NCI-H1048 (cell line): ENCODE data around the gene AFAP1L2.

Experiments used
- DNase-seq: peaks from one replicate; lab custom pipeline; 2025; lab: John Stamatoyannopoulos, UW

The AFAP1L2 gene, protein sequence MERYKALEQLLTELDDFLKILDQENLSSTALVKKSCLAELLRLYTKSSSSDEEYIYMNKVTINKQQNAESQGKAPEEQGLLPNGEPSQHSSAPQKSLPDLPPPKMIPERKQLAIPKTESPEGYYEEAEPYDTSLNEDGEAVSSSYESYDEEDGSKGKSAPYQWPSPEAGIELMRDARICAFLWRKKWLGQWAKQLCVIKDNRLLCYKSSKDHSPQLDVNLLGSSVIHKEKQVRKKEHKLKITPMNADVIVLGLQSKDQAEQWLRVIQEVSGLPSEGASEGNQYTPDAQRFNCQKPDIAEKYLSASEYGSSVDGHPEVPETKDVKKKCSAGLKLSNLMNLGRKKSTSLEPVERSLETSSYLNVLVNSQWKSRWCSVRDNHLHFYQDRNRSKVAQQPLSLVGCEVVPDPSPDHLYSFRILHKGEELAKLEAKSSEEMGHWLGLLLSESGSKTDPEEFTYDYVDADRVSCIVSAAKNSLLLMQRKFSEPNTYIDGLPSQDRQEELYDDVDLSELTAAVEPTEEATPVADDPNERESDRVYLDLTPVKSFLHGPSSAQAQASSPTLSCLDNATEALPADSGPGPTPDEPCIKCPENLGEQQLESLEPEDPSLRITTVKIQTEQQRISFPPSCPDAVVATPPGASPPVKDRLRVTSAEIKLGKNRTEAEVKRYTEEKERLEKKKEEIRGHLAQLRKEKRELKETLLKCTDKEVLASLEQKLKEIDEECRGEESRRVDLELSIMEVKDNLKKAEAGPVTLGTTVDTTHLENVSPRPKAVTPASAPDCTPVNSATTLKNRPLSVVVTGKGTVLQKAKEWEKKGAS

DNA sequence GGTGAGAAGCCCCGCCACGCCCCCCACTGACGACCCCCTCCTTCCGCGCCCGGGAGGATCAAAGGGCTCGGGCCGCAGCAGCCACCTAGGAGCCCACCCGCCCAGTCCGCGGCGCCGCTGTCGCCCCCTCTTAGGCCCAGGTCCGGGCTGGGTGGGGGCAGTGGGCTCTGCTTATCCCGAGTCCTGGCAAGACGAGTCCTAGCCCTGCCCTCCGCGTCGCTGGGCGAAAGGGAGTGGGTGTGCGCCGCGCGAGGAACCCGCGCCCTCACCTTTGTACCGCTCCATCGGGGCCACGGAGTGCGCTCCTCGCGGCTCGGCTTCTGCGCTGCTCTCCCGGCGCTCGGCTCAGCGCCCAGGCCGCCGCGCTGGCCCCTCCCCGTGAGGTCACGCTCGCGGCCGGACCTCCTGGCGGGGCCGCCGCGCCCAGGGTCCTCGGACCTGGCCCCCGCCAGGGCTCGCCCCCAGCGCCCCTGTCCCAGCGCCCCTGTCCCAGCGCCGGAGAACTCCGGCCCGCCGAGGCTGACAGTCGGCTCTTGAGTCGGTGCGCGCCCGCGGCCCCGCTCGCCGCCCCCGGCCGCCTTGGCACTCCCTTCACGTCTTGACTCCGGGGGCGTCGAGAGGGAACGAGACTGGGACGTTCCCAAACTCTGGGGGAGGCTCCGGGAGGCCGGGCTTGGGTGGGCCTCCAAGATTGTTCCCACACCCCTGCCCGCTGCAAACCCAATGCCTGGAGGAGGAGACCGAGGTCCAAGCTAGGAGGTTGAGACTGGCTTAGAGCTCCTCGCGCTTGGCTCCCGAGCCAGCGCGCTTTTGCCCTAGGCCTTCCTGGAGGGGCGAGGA, at the start of gene AFAP1L2:
AFAP1L2 (minus strand) TSS at position 332 of the 840 bp plus-strand sequence; CDS start at position 285, 47 bp downstream.
- DNase-seq, result no peak

DNA sequence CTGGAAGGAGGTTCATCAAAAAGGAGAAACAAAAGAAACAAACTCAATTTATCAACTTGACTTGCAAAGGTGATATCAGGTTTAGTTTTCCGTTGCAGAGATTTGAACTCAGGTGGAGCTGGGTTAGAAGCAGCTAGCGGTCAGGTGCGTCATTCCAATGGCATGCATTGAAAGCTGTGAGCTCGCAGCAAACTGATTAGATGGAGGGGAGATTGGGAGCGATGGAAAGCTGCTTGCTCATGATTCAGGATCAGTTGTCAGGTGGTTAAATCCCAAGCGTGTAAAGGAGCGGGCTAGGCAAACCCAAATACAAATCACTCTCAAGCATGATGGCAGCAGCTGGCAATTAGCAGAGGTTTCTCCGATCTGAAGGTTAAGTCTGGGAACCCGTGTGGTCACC, 49.3 kb upstream of the AFAP1L2 start:
- DNase-seq, result no peak

DNA sequence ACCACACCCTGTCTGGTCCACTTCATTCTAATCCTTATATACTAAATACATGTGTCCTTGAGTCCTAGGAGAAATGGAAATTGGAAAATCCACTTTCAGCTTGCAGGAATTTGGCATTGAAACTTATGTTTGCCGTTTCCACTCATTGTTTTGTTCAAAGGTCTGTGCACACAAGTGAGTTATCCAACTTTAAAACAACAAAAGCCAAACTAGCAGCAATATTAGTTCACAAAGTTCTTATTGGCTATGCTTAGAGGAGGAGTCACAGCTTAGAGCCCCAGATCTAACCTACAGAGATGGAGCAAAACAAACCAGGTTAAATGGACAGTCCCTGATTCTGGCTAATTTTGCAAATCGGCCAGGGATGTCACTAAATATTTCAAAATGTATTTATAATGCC, 44.6 kb upstream of the AFAP1L2 start:
- DNase-seq, result no peak

- no peak for DNase-seq
Measured at GRCh38 chr10:114445332-114445731, 41.0 kb upstream of the AFAP1L2 start.

DNA sequence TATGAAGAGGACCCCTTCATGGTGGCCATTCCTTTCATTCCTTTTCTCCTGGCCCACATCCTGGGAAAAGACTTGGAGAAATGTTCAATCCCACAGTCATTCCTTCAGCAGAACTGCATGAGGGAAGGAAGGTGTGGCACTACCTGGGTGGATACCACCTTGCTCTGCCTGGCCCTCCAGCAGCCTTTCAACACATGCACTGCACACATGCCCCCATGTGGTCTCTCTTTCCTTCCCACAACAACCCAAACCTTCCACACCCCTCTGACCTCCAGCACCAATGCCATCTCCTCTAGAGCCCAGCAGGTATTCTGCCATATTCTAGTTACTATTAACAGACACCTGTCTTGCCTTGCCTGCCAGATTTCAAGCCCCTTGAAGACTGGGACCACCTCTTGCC, 40.5 kb upstream of the AFAP1L2 start:
- no peak for DNase-seq

DNA sequence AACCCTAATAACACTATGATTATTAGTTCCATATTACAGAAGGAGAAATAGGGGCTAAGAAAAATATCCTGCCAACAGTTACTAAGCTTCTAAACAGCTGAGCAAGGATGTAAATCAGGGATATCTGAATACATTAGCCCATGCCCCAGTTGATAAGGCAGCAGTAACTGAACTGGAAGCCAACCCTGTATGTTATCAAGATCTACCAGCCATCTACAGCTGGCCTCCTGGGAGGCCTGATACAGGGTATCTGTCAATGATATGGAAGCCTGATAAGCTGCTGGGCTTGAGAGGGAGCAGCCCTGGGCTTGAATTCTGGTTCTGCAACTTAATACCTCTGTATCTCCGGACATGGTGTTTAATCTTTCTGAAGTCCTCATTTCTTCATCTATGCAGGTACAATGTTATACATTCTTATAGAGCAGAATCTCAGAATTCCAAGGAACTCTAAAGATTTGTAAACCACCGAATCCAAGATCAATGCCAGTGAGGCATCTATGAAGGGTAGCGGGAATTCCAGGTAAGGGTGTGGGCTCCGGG, 37.9 kb upstream of the AFAP1L2 start:
- no peak for DNase-seq

DNA sequence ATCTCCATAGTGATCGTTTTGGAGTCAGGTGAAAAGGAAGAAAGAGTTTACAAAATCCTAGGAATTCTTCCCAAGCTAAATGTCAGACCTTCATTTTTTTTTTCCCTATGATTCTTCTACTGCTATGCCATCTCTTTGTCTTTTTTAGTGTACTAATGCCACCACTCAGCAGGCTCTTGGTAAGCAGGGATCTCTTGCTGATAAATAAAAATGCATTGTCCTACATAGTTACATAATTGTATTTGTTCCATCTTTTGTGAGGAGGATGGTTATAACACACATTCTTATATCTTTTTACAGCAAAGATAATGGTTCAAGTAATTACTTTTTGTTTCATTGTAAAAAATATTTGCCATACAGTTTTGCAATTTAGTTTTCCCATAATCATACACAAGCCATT, 36.8 kb upstream of the AFAP1L2 start:
- DNase-seq, result no peak

- no peak for DNase-seq
Measured at GRCh38 chr10:114437473-114438292, 33.4 kb upstream of the AFAP1L2 start.

DNA sequence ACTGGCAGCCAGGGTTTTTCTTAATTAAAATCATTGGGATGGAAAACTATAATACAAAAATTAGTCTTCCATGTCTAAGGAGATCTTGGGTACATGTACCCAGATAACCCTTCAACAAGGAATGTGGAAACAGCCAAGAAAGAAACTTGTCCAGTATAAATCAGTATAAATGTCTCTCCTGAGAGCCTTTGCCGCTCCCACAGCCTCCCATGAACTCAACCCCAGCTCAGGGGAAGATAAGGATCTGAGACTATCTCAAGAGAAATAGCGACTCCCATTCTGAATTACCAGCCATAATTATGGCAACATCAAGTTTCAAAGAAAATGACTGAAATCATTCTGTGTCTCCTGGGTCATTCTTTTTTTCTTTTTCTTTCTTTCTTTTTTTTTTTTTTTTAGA, 32.6 kb upstream of the AFAP1L2 start:
- DNase-seq, result no peak

DNA sequence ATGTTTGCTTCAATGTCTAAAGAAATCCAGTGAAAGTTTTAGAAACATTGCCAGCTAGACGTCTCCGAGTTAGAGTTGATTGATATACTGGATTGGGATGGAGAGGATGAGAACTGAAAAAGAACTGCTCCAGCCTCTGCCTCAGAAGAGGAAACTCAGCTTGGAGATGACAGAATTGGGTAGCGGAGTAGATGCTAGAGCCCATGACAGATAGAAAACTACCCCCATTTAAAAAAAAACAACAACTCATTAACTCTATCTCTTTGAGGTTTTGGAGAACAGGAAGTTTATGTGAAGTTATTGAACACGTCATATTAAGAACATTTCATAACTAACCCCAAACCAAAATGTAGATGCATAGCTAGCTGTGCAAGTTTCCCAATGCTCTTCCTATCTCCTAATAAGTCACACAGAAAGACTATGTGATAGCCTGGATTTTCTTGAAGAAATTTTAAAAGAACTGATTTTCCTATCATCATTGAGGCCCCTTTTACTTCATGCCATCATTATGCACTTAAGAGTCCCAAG, 28.3 kb upstream of the AFAP1L2 start:
- DNase-seq, result no peak

DNA sequence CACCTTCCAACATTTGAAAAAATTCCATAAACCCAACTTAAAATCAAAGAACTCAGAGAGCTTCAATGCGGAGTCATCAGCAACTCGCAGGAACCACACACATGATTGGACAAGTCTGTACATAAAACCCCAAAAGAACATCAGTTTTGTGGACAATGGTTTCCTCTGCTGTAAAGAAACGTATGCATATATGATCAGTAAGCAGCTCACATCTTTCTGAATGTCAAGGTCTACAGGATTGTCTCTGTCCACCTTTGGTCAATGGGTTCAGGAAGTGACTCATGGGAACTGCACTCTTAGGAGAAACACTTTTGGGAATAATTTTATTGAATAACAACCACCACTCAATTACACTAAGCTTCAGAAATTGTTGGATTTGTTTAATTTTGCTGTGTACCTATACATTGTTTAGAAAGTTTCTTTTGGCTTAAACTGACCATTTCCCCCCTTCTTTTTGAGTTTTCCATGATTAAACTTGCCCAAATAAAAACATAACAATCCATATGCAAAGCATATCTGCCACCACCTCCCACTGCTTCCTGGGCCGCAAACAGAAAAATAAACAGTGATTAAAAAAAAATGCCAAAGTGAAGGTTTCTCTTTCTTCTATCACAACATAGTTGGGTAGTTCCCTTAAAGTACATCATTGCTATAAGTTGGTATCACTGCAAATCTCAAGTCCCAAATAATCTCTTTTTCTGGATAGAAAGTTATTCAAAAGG, 27.3 kb upstream of the AFAP1L2 start:
- DNase-seq, result no peak

DNA sequence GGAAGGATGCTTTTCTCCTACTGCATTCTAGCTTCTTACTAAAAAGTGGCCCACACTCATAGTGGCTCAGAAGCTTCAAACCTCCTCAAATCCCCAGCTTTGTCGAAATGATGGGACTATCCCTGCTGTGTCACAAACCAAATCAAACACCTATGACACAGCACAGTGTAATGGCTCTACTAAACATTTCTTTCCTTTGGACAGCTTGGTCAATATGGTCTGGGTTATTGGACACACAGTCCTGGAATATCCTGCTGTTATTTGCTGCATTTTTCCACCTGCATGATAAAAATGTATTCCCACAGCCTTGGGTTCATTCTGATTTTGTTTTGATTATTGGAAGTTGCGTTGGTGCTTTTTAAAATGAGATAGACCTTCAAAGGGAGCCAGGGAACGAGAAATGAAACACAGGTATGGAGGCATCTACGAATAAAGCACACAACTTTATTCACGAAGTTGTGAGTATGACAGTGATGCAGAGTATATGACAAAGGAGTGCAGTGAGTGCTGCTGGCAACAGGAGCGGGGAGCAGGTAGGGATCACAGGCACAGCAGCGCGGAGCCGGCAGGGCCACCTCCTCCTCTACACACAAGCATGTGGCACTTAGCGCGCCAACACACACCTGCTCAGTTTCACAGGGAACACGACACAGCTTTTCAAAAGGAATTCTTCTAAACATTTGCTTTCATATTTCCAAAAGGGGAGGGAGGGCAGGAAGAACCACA, 26.5 kb upstream of the AFAP1L2 start:
- no peak for DNase-seq

DNA sequence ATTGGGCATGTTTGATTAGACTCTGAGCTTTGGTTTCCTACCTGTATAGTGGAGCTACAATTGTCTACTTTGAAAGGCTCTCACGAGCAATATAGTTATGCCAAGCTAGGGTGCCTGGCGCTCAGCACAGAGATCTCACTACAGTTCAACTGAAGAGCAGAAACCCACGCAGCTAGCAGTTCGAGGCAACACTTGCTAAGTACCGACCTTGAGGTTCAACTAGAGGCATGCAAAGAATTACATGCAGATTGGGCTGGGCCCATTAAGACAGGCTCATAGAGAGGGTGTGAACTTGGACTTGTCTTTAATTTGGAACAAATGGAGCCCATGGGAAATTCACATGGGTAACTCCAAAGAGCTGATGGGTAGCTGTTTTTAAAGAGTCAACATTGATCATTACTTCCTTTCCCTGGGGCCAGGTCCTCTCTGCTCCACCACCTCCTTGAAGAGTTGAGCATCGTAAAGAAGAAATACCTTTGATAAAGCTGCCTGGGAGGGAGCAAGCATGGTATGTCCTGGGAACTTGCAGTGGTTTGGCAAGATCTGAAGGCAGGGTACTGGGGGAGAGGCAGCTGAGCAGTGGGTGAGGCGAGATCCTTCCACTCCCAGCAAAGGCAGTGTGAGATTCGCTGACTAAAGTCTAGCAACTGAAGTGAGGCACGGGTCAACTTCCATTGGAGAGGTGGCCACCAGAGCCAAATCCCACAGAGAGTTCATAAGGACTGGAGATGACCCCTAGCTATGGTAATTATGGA, 25.5 kb upstream of the AFAP1L2 start:
- DNase-seq, result no peak

GRCh38 chr10:114427124-114427852, 23.0 kb upstream of the AFAP1L2 start:
- DNase-seq, result no peak

DNA sequence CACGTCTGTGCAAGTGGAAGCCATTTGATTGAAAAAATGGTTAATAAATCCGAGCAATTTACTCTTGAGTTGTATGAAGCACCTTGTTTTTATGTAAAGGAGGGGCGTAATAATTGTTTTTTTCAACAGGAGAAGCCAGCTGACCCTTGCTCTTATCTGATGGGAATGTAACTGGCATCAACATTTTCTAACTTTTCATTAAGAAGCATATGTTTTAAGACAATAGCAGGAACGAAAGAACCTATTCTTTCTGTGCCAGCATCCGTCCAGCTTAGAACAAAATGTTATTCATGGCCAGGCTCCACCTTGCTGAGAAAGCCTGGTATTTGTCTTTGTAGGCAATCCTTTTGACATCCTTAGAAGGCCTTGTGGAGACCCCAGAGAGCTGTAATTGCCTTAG, 22.2 kb upstream of the AFAP1L2 start:
- DNase-seq, result no peak

DNA sequence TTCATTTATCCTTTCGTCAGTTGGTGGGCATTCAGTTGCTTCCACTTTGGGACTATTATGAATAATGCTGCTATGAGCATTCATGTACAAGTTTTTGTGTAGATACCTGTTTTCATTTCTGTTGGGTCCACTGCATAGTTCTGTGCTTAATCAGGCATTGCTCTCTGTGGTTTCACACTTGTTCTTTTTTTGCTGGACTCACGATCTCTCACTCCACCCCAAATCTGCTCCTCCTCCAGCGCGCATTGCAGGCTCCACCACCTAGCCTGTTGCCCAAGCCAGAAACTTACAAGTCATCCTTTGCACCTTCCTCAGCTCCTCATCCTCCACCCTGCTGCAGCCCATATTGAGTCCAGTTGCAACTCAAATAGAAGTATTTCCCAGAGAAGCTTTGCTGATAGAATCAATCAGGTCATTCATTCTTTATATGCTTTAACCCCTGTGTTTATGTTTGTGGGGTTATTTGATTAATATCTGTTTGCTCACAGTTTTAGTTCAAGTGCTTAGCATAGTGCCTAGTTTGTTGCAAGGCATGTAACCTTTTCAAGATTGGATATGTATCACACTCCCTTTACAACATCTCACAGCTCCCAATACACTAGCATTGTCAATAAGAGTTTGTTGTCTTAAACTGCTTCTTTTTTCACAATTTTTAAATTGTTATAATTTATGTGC, 16.6 kb upstream of the AFAP1L2 start:
- DNase-seq, result no peak

GRCh38 chr10:114418109-114418508, 13.8 kb upstream of the AFAP1L2 start:
- no peak for DNase-seq
